ENCODE results near the gene TXNRD2.

Gene TXNRD2

DNA sequence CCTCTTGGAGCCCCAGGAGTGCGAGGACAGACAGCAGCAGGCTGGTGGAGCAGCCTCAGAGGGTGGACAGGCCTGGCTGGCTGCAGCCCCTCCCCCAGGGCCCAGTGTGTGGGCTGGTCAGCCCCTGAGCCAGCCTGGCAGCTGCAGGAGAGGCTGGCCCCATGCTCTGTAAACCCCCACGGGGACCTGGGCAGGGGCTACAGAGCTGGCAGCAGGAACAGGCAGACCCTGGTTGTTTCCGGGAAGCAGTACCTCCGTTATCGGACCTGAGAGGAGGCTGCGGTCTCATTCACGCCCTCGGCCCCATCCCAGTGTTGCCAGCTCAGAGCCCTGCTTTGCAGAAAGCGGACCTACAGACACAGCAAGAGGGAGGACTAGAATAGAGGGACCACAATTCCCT is 38.6 kb downstream of the TXNRD2 start:
- DNase-seq: no peak

DNA sequence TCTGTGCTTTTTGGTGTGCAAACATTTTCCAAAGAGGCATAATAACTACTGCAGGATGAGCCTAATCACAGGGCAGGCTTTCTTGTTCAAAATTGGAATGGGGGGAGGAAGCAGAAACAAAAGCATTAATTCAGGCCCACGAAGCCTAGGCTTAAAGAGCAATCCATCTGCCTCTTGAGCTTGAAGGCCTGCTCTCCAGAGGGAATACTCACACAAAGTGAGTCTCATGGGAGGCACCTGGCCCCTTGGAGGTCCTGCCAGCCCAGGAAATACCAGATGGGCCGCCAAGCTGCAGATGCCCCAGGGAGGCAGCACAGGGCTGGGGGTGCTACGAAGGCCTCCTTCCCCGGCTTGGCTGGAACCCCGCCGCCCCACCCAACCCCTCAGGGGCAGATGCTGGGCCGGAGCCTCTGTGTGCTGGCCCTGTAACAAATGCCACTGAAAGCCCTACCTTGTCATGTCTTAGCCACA is 39.3 kb downstream of the TXNRD2 start:
- DNase-seq: peak; percentile 64

DNA sequence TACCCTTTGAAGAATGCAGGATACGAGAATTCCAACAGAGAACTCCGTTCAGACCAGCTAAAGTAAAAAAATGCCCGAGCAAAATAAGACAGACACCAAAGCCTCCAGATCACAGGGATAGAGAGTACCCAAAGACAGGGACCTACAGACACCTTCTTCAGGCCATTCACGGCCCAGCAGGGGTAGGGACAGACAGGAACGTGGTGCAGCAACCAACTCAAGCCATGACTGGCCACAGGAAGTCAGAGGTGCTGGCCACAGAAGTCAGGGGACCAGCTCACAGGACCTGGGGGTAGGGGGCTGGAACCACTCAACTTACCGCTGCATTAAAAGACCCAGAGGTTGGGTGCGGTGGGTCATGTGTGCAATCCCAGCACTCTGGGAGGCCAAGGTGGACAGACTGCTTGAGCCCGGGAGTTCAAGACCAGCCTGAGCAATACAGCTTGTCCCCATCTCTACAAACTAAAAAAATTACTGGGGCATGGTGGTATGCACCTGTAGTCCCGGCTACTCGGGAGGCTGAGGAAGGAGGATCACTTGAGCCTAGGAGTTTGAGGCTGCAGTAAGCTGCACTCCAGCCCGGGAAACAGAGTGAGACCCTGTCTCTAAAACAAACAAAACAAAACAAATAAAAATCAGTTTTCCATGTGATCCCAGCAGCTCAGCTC is 39.9 kb downstream of the TXNRD2 start:
- DNase-seq: no peak

DNA sequence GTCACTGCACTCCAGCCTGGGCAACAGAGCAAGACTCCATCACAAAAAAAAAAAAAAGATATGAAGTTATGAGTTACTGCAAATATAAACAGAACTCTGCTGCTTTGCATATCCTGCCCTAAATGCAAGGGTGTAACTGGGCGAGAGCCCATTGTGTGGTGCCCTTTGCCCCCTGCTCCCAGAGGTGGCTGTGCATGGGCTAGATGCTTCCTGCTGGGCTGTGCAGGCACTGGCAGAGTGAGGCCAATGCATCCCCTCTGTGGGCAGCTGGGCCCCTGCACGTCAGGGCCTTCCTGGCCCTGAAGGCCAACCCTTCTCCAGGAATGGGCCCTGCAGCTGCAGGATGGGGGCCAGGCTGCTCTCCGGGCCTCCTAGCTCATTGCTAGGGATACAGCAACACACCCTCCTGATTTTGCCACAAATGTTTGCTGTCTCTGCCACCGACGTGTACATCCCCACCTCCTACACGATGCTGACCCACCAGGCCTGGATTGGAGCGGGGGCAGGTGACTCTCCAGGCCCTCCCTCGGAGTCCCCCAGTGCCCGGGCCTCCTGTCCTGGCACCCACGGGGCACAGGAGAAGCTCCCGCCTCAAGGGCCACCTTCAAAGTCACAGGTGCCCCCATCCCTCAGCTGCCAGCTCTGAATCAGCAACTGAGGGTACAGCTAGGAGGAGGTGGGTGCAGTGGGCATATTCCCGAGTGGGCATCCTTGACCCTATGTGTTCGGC is 40.7 kb downstream of the TXNRD2 start:
- DNase-seq: no peak

DNA sequence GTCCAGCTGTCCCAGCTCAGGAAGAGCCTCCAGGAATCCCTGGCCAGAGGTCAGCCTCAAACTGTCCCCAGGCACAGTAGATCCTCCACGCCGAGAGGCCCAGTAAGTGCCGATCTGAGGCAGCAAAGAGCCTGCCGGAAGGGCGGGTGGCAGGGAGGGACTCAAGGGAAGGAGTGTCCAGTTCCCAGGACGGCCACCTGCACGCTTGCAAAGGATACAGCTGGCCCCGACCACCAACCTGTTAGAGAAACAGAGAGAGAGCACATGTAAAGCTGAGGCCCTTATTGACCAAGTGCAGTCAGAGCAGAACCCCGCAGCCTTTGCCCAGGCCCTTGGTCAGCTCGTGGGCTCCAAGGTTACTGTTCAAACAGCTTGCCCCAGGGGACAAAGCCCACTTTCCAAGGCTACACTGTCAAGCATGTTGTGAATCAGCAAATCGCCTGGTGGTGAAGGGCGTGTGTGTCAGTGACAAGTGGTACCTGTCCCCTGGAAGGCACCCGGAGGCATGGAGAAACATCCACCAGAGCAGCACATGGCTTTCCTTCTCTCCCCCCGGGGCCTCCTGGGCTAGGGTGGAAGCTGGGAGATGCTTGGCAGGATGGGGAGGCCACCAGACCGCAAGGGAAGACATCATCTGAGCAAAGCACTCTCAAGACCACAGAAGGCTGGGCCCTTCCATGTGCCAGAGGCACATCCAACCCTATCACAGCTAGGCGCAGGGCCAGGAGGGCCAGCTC is 42.6 kb downstream of the TXNRD2 start:
- DNase-seq: no peak

DNA sequence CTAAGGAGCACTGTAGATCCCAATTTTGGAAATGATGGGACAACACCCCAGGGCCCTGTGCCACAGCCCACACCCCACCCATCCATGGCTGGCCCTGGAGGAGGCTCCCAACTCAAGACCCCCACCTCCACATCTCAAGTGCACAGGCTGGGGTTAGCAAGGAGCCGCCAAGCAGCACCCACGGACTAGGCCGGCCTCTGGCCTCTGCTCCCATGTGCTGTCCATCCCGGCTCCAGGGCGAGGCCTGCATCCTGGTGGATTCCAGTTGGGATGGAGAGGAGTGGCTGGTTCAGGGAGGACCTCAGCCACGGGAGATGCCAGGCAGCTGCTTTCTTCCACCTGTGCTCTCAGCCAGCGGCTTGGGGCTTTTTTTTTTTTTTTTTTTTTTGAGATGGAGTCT is 43.5 kb downstream of the TXNRD2 start:
- DNase-seq: no peak

DNA sequence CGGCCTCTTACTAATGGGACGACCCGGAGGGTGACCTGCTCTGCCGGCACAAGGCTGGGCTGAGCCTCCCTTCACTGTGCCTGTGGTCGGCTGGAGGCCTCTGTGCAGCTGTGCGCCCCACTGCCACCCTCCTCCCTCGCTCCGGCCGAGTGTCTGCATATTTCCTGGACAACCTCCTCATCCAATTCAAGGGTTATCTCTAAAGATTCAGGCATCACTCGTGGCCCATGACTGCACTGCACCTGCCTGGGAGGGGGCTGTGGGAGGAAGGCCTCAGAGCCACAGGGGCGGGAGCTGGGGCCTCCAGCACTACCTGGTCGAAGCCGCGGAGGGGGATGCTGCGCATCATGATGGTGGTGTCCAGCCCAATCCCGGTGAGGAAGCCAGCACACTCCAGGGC is 43.9 kb downstream of the TXNRD2 start:
- no peak for DNase-seq

DNA sequence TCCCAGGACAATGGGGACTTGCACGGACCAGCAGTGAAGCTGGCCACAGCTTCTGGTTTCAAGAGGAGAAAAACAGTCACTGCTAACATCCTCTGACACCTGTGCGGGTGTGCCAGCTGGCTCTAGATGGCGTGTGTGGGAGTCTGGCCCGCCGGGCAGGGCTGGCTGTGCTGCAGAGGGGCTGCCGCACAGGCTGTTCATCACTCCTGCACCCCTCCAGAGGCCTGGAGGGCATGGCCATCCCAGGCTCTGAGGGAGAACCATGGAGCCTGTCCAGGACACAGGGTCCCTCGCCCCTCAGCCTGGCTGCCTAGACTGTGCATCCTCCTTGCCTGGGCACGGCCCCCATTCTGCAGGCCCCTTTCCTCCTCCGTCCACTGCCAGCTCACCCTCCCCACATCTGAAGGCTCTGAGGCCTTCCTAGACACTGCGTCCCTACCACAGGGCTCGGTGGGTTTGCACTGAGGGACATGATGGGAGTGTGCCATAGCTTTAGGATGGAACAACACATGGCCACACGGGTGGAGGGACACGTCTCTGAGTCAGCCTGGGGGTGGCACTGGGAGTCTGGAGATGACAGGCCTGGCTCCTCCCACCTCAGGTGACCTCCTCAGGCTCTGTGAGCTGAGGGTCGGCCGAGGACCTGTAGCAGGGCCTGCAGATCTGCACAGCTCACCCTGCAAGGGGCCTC is 44.8 kb downstream of the TXNRD2 start:
- DNase-seq: no peak

DNA sequence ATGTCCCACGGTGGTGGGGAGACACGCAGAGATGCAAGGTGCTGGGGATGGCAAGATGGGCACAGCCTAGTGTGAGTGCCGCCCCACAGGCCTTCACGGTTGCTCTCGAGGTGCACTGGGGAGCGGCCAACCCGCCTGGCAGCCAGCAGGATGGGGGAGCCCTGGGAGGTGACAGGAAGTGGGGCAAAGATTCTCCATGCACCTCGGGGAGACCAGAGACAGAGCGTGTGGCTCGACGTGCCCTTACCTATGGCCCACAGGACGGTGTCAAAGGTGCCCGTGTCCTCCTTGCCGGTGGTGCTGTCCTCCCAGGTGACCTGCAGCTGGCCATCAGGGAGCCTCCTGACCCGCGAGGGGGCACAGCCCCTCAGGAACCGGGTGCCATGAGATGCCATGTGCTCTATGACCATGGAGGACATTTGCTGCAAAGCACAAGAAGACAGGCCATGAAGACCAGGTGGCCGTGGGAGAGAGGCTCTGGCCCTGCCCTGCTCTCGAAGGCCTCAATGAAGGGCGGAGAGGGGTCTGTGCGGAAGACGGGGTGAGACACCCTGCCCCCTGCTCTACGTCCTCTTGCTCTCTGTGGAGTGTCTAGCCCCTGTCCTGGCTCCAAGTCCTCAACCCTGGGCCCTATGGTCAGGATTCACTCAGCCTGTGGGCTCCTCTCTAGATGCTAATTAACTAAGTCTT is 46.3 kb downstream of the TXNRD2 start:
- no peak for DNase-seq

DNA sequence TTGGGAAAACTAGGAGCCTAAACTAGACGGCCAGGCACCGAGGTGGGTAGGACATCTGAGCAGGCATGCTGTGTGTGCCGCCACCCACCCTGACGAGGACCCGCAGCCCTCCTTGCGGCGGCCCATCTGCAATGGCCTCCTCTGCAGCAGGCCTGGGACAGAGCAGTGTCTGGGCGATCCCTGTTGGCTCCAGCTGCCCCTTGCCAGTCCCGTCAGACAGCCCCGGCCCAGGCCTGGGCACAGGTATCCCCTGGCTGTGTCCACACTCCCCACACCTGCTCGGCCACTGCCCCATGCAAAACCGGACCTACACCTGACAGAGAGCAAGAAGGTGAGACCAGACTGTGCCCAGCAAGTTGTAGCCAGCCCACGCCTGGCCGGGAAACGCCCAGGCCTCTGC is 48.3 kb downstream of the TXNRD2 start:
- no peak for DNase-seq

DNA sequence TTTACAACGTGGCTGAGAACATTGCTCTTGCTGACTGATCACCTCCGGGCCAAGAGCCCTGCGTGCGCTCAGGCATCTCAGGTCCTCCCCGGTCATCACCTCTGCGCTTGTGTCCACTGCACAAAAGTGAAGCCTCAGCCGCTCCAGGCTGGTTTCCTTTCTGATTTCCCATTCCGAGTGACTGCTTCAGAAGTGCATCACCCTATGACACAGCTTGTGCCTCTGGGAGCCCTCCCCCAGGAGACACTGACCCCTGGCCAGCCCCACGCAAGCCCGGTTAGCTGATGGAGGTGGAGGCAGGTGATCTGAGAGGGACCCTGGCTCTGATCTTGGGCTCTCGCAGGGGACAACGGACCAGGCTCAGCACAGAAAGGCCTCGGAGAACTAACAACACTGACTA is 48.7 kb downstream of the TXNRD2 start:
- no peak for DNase-seq

DNA sequence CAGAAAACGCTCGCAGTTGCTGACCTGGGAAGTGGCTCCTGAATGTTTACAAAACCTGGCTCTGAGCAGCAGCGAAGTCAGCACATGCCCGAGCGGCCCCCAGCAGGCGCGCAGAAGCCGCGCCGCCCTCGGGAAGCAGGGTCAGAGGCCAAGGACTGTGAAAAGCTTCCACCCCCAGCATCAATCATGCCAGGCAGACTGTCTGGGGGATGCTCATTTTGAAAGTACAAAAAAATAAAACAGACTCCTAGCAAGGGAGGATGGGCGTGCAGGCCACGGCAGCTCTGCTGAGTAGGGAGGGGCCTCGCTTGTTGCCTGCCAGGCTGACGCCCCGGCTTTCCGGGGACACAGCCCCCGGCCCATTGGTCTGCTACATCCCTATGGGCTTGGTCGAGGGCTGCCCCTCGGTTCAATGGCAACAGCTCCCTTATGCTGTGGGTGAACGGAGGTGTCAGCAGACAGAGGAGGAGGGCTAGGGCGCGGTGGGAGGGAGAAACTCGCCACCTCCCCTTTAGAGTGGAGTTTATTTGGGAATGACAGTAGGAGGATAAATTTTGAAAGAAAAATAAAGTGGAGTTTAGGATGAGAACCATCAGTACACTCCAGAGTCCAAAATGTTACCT is 49.2 kb downstream of the TXNRD2 start:
- DNase-seq: no peak

DNA sequence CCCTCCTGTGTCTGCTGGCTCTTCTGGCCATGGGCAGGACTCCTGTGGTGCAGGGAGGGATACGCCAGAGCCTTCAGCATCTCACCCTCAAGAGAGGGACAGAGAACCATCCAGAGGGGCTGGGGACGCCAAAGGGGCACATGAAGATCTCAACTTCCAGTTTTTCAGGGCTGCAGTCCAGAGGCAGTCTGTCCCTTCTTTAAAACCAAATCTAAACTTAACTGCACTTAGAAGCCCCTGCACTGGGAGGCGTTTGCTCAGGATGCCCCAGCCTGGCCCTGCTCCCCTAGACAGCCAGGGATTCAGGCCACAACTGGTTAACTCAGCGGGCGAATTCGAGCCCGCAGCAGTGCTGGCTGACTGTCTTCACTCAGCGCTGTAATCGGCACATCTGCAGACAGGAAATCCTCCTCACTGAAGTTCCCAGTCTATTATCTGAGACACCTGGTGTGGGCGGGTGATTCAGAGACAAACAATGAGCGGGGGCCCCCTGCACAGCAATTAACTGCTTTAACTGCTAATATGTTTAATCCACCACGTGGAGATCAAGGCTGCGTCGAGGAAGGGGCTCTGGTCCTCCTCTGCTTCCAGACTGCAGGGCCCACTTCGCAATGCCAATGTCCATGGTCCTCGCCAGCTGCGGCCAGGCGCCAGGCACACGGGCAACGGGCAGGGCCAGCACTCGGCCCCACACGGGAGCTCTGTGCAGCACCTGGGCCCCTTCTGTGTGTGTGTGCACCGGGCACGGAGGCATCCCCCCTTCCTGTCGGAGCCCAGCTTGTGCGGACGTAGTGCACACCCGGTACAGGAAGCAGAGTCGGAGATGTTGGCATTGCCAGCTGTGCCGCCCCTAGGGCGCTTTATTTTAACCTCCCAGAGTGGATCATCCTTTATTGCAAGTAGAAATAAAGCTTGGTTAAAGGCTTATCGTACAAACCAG is 50.0 kb downstream of the TXNRD2 start:
- DNase-seq: peak; percentile 77

DNA sequence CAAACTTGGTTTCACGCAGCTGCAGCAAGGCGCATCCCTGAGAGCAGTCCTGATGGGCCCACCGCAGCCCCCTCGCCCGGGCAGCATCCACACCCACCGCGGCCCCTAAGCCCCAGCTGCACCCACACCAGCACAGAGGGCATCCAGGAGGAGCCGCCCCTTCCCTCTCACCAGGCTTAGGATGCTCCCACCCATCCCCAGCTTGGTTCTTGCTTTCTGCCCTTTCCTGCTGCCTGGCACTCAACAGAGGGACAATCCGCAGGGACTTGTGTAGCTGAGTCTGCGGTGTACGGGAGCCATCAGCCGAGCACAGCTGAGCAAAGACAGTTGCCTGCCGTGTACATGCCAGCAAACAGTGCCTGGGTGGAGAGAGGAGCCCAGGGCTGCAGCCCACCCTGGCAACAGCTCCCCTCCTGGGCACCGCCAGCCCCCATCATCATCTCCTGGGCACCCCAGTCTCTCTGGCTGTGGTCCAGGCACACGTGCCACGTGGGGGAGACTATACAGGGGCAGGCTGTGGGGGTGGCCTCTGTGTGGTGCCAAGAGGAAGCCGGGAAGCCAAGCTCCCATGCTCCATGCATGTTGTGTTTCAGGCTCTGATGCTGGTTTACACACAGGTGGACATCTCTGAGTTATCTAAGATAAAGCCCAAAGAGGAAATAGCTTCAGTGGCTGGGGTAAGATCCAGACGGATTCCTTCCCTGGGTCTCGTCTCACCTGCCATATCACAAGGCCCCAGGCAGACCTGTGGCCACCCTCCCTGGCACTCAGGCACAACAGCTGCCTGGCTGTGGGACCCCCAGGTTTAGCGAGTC is 50.9 kb downstream of the TXNRD2 start:
- no peak for DNase-seq

DNA sequence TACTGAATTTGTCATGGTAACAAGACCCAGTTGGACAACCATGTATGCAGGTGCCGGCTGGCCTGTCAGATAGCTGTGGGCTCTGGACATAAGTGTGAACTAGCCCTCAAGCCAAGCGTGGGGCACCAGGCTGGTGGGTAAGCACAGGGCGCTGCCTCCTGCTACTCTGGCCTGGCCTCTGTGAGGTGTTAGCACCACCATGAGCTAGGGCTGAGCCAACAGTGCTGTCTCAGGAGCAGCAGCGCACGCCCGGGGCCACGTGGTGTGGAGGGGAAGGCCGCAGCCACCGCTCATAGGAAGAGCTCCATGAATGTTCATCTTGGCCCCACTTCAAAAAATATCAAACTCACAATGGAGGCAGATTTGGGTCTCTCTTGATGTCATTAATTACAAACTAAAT is 51.7 kb downstream of the TXNRD2 start:
- no peak for DNase-seq

DNA sequence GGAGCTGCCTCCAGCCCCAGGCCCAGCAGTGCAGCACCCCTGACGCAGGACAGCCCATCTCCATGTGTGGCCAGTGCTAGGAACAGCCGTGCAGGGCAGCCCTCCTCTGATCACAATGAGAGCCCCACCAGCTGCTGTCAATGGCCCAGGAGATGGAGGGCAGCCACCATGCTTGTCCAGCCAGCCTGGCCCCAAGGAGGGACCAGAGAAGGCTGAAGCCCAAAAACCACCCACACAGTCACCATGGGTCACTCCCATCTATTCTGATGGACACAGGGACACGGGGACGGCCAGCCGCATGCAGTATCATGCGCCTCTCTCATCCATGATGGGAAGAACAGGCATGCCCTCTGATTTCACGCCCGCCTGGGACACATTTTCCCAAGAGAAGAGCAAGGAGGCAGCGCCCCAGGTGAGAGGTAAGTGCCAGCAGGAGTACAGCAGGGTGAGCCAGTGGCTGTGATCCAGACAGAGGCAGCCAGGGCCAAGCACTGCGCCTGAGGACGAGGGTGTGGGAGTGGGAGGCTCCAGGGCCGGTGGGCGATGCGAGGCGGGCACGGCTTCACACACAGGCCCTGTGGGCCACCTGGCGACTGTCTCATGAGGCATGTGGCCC is 53.4 kb downstream of the TXNRD2 start:
- no peak for DNase-seq

DNA sequence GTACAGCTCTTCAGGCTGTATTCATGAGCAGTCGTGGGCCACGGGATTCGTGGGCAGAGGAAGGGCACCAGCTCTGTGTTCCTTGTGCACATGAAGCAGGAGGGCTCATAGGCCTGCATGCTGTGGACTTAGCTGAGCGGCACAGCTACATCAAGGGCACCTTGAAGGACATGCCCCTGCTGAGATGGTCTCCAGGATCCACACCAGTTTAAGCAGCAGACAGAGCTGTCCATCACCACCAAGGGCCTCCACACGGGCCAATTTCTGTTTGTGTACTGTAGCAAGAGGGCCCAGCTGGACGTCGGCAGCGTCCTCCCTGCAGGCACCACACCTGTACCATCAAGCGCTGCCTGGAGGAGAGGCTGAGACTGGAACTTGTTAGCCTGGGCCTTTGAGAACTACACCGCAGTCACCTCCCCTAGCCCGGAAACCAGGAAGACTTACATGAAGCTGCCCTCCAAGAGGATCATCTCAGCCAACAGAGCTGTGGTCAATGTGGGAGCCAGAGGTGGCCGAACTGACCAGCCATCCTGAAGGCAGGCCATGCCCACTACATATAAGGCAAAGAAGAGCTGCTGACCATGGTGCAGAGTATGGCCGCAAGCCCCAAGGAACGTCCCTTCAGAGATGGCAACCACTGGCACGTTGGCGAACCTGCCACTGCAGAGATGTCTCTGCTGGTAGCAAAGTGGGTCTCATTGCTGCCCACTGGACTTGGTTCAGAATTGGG is 54.2 kb downstream of the TXNRD2 start:
- no peak for DNase-seq

DNA sequence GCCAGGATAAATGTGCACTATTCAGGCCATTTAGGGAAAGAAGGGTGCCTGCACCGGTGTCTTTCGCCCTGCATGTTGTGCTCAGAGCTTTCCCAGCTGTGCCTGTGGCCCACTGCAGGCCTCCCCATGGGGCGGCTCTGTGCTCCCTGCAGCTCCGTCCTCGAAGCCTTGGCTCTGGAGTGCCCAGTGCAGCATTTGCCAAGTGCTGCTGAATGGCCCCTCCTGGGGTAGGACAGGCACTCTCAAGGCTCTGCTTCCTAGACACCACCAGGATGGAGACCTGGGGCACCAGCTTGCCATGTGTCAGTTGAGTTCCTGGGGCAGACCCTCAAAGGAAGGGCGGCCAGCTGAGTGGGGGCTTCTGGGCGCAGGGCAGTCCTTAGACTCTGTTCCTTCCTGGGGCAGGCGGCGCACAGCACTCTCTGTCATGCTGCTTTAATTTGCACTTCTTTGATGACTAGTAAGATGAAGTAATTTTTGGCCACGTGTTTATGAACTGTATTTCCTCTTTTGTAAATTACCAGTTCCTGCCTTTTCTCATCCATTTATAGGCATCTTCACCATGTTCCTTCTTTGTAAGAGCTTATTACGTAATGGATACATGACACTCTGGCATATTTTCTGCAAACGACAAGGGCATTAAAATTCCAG is 54.9 kb downstream of the TXNRD2 start:
- no peak for DNase-seq
